ENCODE results near the gene ALK.

Gene ALK

GRCh38 chr2:29449499-29449898, 471.9 kb downstream of the ALK start:
- DNase-seq (ENCODE audit: low read depth), result no peak

DNA sequence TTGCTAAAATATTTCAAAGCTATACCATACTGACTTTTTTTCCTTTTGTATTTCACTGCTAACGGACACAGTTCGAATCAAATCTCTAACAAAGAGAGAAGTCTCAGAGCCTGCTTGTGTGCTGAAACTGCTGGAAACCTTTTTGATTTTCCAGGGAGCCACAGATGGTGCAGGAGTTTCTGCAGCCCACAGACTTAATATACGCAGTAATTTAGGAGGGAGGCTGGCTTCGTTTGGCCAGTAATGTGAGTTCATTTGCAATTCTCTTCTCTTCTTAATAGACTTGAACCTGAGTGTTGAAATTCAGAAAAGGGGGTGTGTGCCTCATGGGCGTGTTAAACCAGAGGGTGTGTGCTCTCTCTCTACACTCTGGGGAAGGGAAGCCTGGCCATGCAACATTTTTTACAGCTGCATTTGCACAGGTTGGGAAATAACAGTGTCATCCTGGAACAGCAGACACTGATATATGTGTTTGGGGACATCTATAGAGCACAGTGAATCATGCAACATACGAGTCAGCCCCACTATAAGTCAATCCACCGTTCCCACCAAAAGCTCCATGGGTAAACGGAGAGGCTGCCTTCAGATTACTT, 473.2 kb downstream of the ALK start:
- DNase-seq (ENCODE audit: low read depth), result no peak

- no peak for DNase-seq (ENCODE audit: low read depth)
These were observed 473.9 kb downstream of the ALK start for GRCh38 chr2:29447513-29447912.

DNA sequence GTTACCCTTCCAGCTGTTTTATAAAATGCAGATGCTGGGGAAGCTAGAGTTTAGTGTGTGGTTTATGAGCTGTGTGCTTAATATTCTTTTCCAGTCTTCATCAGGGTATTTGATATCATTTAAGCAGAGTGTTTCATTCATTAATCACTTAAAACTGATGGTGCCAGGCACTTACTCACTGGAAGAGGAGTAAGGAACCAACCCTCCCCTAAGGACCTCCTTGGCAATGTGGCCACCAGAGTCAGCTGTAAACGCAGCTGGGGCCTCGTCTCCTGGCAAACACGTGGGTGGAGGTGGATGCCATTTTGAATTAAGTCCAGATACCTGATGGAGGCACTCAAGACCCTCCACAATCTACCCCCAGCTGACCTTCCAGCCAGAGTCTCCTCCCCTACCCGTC, 474.5 kb downstream of the ALK start:
- no peak for DNase-seq (ENCODE audit: low read depth)

DNA sequence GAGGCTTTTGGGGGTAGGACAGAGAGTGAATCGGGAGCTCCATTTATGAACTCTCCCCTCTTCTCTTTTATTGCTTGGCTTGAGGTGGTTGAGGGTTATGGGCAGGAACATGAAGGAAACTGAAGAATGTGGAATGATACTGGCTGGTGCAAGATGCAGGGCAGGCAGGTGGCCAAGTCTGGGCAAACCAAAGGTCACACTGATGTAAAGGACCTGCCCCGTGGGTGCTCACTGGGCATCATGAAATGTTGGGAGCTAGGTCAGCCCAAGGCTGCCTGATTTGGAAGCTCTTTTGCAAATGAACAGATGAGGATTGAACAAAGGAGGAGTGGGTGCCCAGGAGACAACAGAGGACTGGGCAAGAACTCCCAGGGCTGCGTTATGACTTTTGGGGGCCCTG, 477.2 kb downstream of the ALK start:
- no peak for DNase-seq (ENCODE audit: low read depth)

DNA sequence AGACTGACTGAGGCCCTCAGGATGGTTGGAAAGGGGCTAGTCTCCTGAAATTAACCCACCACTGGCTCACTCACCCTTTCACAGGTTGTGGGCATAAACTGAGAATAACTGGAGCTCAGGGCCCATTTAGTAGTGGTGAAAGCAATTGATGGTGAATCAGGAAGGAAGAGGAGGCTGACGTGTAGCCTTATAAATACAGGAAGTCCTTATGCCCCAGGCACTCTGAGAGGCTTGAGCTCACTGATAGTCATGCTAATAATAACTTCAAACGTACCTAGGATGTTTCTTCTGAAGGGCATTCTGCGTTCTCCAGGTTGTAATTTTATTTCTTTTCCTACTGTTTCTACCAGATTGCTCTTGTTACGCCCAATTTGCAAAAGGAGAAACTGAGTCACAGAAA, 477.8 kb downstream of the ALK start:
- DNase-seq (ENCODE audit: low read depth), result no peak

DNA sequence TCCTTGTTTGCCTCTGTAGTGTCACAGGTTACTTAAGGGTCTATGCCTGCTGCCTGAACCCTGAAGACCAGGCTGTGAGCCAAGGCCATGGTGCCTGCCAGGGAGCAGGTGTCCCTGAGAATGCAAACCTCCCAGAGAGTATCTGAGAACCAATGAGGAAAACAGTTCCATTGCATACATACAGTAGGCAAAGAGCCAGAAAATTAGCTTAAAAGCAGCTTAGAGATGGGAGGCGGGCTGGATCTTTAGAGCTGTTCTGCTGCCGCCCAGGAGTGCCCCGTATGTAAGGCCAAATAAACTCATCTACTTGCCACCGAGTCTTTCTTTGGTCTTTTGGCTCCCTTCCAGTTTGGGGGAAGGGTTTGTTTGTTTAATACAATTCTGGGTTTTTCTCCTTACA, 478.2 kb downstream of the ALK start:
- no peak for DNase-seq (ENCODE audit: low read depth)

DNA sequence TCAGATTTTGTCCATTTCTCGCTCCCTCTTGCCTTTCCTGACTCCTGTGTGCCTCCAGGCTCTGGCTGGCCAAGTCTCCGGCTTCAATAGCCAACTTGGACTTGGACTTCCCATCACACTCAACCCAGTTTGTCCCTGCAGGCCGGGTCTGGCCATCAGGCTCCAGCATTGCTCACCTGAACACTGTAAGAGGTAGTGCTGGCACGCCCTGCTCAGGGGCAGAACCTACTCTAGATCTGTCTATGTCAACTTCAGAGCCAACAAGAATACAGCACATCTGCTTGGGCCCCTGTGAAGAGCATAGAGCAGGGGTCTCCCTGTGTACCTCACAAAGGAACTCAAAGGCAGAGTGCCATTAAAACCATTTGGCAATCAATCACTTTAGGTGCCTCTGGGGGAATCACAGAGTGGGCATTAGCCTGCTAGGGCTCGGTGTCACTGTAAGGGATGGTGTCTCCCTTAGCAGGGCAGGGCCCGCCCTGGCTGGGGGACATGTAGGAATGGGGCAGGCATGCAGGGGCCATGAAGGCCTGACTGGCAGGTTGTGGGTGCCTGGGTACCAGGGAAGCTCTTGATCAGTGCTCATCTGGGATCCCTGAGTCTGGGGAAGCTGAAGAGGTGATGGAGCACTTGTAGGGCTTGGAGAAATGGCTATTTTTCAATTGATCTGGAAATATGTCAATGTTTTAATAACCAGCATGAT, 480.3 kb downstream of the ALK start:
- DNase-seq (ENCODE audit: low read depth), result no peak

GRCh38 chr2:29433920-29434319, 487.5 kb downstream of the ALK start:
- no peak for DNase-seq (ENCODE audit: low read depth)

DNA sequence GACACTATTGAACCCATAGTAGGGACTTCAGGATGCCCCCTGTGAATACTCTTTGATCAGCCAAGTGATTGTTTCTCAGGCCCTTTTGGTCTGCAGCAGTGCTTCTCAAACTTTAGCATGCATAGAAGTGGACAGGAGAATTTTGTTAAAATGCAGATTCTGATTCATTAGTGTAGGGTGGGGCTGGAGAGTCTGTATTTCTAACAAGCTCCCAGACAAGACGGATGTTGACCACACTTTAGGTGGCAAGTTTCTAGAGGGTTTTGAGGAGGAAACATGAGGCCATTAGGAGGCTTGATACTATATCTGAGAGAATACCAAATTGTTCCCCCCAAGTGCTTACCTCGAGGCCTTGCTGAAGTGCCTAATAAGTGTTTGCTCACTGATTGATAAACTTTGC, 488.3 kb downstream of the ALK start:
- DNase-seq (ENCODE audit: low read depth), result no peak

DNA sequence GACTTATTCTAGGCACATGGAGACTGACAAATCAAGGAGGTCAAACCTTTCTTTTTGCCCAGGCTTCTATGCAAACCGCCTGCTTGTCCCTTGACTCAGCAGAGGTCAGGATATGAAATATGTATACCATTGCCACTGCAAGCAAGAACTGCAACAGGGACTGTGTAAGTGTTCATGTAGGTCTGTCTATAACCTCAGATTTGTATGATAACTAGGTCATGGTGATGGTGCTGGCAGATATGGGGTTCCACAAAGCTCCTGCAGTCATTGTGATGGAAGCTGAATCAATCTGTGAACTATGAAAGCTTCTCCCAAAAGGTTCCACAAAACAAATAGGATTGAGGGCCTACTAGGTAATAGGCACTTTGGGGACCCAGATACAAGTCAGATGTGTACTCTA, 489.9 kb downstream of the ALK start:
- DNase-seq (ENCODE audit: low read depth), result no peak

DNA sequence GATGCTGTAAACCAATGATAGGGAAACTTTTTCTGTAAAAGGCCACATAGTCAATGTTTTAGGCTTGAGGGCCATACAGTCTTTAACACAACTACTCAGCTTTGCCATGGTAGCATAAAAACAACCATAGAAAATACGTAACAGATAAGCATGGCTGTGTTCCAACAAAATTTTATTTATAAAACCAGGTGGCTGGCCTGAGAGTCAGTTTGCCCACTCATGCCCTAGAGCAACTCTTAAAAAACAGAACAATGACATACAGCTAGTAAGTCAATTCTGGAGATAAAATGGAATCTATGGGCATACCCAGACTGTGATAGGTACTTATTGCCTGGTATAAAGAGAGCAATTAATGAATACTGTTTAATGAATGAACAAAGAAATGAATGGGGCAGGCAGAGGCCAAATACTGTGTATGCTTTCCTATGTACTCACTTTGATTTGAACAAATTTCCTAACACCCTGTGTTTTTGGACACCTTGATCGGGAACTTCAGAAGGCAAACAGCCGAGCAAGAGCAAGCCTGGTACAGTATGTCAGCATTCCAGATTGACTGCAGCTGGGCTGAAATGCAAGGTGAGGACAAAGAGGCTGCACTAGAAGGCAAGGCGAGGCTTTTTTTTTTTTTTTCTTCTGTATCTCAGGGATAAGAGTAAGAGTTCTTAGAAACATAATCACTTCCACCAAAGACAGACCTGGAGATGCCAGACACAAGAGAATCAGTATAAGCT, 490.8 kb downstream of the ALK start:
- DNase-seq (ENCODE audit: low read depth), result no peak

DNA sequence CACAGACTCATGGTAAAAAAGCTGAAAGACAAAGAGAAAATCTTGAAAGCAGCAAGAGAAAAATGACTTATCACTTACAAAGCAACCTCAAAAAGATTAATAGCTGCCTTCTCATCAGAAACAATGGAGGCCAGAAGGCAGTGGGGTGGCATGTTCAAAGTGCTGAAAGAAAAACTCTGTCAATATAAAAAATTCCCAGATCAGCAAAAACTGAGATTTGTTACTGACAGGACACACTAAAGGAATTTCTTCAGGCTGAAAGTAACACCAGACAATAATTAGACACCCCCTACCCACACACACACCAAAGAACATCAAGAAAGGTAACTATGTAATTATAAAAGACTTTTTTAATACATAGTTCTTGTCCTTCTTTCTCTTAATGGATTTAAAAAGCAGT, 495.0 kb downstream of the ALK start:
- DNase-seq (ENCODE audit: low read depth), result no peak

DNA sequence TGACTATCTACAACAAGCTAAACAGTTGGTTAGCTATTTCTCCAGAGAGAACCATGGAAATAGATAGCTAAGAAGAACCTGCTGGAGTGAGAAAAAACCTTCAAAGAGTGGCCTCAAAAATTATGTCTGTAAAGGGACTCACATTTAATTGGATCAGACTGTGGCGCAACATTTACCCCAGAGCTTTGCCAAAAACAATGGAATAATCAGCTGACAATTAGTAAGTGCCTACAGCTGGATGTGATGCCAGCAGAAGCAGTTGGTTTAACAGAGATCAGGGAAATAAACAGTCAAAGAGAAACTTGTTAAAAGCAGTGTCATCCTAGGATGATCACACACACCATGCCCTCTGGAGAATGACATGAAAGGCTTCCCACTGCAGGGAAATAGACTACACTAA, 495.5 kb downstream of the ALK start:
- DNase-seq (ENCODE audit: low read depth), result no peak

DNA sequence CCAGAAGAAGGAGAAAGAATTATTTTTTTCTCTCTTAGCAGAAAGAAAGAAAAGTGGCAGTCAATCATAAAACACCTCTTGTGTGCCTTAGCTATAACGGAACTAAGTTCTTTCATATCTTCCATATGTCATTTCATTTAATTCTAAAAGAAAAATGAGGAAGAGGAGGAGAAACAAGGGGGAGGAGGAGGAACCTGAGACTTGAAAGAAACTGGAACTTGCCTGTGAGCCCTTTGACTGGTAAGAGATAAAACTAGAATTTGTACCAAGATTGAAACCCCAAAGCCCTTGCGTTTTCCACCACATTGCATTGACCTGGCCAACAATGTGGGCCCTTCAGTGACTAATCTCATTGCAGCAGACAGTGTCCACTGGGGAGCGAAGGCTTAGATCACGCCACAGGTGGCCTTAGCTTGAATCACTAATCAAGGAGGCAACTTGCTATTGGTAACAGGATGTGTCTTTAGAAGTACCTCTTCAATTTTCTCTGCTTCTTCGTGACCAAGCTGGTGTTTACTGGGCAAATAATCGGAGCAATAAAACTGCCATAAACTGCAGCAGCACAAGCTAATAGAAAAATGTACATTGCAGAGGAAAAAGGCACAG, 498.2 kb downstream of the ALK start:
- DNase-seq (ENCODE audit: low read depth), result no peak

DNA sequence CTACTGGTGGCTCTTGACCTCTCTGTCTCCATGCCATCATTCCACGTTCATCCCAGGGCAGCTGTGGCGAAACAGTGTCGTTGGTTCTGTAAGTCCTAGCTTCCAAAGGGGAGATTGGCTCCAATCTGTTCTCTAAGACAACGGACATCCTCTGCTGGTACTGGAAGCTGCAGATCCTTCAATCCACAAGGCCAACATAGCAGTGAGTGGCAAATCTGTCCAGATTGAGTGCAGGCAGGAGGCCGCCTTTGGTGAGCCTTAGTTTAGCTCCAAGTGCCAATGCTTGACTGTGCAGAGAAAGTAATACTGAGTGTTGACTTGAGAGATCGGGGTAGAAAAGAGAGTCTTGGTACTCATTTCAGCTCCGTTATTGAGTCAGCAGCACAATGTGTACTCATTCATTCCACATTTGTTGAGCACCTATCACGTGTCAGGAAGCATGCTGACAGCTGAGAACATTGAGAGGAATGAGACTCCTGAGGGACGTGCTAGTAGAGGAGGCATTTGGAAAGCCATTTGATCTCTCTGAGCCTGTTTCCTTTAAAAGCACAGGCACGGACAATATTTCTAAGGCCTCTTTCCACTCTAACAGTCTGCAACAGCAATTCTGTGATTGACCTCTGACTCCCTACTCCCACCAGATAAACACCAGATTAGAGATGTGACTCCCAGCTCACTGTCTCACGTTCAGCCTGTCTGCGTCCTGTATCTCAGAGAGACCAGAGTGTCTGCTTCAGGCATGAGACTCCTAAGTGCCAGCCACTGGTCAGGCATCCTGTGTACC, 500.2 kb downstream of the ALK start:
- no peak for DNase-seq (ENCODE audit: low read depth)

DNA sequence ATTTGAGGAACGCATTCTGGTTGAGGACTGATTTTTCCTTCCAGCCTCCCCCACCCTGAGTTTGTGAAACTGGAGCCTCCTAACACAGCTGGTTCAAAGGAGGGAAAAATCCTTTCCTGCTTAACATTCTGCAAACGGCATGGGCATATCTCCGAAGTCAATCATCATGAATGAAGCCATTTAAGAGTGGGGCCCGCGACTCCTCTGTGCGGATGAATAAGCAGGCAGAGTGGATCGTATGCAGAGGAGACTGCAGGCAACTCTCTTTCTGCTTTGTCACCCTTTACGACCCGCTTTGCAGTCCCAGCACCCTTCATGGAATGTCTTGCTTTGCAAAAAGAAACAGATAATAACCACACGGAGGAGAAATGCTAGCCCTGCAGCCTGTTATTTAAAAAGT, 500.9 kb downstream of the ALK start:
- no peak for DNase-seq (ENCODE audit: low read depth)

DNA sequence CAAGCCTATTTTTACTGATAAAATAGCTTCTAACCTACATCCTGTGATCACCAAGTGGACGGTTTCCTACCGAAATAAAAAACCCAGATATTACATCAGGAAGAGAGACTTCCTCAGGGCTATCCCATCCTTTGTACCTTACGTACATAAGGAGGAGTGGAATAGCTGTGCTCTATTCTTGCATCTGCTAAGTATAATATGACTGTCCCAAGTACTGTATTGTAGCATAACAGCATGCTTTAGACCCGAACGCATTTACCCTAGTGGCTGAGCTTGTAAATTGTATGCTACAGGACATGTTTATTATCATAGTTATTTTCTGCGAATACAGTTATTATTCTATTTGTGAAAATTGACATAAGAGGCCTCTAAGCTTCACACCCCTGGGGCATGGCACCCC, 503.8 kb downstream of the ALK start:
- no peak for DNase-seq (ENCODE audit: low read depth)

- no peak for DNase-seq (ENCODE audit: low read depth)
These were observed 509.0 kb downstream of the ALK start for GRCh38 chr2:29412197-29412925.

DNA sequence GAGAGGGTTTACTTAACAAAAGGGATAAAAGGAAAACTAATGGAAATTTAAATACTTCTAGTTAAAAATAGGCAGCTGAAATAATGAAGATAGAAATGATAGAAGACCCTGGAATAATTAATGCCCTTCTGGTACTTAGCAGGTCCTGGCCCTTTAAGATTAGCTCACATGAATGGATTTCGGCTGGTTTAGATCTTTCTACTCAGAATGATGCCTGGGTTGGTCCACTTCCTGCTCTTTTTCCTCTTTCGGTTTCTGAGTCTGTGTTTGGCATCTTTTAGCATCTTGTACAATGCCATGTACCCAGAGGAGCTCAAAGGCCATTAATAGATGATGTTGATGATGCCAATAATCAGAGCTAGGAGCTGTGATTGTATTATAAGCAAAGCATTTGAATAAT, 515.7 kb downstream of the ALK start:
- DNase-seq (ENCODE audit: low read depth), result no peak

DNA sequence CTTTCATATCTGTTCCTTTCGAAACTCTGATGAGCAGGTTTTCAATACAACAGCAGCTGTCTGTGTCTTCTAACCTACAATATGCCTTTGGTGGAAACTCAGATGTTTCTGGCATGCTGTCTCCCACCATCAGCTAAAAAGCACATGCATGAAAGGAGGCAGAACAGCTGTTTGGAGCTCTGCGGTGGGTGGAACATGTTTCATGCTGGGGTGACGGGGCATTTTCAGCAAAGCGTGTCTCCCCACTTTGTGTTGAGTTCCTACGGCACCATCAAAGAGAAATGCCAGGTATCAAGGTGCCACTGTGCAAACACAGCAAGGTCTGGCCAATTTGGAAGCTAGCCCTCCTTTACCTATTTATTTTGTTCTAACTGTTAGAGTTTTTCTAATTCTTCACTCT, 516.1 kb downstream of the ALK start:
- DNase-seq (ENCODE audit: low read depth), result no peak

DNA sequence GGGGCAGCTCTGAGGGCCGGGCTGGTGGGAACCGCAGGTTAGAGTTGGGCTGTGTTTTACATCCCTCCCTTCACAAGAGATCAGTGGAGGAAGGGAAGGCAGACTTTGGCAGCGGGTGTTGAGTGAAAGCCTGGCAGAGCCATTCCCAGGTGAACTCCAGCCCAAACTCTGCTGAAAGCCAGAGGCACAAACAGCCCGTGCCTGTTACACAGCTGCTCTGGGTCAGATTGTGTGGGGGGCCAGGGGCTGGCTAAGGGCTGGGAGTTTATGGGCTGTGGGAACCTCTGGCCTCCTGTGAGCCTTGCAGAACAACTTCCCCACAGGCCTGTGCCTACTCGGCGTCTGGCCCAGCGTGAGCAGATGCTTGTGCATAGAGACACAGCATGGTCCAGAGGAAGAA, 519.4 kb downstream of the ALK start:
- DNase-seq (ENCODE audit: low read depth), result no peak
